Choroid plexus epithelial cell (primary cell): ENCODE results near the gene SDHA.
A peak's percentile ranks its signal among the peaks of the same experiment; 100 is the strongest.
"Not testable (repeated sequence)": the region's sequence is repeated elsewhere in the genome, so short reads cannot be mapped to it uniquely, and the experiment has no call there.

Experiments
- DNase-seq: peaks from one replicate; pipeline ENCODE4 v3.0.0-alpha.2; 2010; ENCODE audit warnings: low read depth
- H3K4me3 ChIP-seq: 2 replicates; pipeline ENCODE4 v1.5.1; 2011; ENCODE audit warnings: low read depth, mild to moderate bottlenecking, control low read depth, low read length, moderate library complexity
- CTCF ChIP-seq: conservative IDR thresholded peaks from 2 replicates; pipeline ENCODE4 v1.5.1; 2011; ENCODE audit warnings: low read depth, mild to moderate bottlenecking, control low read depth, inconsistent platforms, low read length, moderate library complexity

Gene SDHA

DNA sequence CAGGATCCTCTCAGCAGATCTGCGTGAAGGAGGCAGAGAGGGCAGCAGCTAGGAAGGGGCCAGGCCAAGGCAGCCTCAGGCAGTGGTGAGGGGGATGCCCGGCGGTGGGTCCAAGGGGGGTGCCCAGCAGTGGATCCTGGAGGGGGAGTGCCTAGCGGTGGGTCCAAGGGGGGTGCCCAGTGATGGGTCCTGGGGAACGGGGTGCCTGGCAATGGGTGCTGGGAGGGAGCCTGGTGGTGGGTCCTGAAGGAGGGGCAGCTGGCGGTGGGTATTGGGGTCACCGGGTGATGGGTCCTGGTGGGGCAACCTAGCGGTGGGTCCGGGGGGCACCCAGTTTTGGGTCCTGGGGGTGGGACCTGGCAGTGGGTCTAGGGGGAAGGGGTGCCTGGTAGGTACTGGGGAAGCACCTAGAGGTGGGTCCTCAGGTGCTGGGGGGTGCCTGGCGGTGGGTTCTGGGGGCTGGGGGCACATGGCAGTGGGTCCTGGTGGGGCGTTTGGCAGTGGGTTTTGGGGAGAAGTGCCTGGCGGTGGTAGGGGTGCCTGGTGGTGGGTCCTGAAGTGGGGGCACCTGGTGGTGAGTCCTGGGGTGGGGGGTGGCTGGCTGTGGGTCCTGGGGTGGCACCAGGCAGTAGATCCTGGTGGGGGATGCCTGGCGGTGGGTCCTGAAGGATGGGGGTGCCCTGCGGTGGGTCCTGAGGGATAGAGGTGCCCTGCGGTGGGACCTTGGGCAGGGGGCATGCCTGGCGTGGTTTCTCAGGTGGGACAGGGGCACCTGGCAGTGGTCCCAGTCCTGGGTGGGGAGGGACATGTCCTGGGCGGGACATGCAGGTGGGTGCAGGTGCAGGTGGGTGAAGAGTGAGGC is 24.9 kb upstream of the SDHA start:
- no peak overlapping the region for H3K4me3 ChIP-seq
- no peak for DNase-seq
- TF ChIP-seq CTCF, result no peak

GRCh38 chr5:194102-194501 is 24.0 kb upstream of the SDHA start:
- no peak for DNase-seq
- no peak overlapping the region for H3K4me3 ChIP-seq
- no peak for TF ChIP-seq CTCF

- no peak for DNase-seq
- no peak for TF ChIP-seq CTCF
These were observed 23.4 kb upstream of the SDHA start for GRCh38 chr5:194603-195209.

DNA sequence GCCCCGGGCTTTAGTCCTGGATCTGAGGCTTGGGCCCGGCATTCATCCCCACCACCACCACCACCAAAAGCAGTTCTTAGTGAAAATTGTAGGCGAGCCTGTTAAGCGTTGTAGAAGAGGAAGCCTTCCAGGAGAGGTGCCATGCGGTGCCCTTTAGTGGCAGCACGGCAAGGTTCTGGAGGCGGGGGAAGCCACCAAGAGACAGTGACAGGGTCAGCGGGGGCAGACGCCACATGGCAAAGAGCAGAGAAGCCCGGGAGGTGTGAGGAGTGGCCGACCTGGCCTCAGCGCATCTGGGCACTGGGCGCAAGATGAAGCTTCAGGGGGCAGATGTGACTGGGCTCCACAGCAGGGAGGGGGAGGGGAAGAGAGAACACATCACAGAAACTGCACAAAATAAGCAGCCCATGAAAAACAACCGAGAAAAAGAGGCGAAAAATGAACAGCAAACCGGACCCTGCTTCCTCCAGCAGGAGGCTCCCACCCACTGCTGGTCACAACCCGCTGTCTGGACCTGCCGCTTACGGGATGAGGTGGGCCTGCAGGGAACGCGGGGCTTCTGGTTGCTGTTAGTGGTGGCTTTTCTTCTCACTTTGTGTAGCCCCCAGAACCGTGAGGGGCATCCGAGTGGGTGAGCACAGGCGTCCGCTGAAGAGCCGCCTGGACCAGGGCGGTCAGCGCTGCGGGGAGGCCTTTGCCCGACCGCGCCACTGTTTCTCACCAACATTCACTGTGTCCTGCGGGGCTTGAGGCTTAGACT is 22.5 kb upstream of the SDHA start:
- no peak overlapping the region for H3K4me3 ChIP-seq
- DNase-seq, result peak; percentile 12
- peak; percentile 37 for TF ChIP-seq CTCF

More at GRCh38 chr5:194603-195209, 23.4 kb upstream of the SDHA start:
- no peak overlapping the region for H3K4me3 ChIP-seq

GRCh38 chr5:196350-196749 is 21.8 kb upstream of the SDHA start:
- no peak for TF ChIP-seq CTCF
- no peak for DNase-seq
- no peak overlapping the region for H3K4me3 ChIP-seq

DNA sequence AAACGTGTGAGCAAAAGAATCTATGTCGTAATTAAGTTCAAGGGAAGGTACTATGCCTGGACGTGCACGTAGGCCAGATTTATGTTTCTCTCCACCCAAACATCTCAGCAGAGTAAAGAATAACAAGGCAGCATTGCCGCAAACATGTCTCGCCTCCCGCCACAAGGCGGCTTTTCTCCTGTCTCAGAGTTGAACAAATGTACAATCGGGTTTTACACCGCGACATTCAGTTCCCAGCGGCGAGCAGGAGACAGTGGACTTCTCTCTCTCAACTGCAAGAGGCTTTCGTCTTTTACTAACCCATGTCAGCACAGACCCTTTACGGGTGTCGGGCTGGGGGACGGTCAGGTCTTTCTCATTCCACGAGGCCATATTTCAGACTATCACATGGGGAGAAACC is 21.1 kb upstream of the SDHA start:
- DNase-seq, result peak; percentile 29
- not testable (repeated sequence) for H3K4me3 ChIP-seq

- no peak for DNase-seq
- no peak for TF ChIP-seq CTCF
- no peak overlapping the region for H3K4me3 ChIP-seq
These were observed 20.1 kb upstream of the SDHA start for GRCh38 chr5:197892-198489.
